ENCODE results near the gene NSD1.

NSD1 gene, protein sequence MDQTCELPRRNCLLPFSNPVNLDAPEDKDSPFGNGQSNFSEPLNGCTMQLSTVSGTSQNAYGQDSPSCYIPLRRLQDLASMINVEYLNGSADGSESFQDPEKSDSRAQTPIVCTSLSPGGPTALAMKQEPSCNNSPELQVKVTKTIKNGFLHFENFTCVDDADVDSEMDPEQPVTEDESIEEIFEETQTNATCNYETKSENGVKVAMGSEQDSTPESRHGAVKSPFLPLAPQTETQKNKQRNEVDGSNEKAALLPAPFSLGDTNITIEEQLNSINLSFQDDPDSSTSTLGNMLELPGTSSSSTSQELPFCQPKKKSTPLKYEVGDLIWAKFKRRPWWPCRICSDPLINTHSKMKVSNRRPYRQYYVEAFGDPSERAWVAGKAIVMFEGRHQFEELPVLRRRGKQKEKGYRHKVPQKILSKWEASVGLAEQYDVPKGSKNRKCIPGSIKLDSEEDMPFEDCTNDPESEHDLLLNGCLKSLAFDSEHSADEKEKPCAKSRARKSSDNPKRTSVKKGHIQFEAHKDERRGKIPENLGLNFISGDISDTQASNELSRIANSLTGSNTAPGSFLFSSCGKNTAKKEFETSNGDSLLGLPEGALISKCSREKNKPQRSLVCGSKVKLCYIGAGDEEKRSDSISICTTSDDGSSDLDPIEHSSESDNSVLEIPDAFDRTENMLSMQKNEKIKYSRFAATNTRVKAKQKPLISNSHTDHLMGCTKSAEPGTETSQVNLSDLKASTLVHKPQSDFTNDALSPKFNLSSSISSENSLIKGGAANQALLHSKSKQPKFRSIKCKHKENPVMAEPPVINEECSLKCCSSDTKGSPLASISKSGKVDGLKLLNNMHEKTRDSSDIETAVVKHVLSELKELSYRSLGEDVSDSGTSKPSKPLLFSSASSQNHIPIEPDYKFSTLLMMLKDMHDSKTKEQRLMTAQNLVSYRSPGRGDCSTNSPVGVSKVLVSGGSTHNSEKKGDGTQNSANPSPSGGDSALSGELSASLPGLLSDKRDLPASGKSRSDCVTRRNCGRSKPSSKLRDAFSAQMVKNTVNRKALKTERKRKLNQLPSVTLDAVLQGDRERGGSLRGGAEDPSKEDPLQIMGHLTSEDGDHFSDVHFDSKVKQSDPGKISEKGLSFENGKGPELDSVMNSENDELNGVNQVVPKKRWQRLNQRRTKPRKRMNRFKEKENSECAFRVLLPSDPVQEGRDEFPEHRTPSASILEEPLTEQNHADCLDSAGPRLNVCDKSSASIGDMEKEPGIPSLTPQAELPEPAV (N-terminal part only)

DNA sequence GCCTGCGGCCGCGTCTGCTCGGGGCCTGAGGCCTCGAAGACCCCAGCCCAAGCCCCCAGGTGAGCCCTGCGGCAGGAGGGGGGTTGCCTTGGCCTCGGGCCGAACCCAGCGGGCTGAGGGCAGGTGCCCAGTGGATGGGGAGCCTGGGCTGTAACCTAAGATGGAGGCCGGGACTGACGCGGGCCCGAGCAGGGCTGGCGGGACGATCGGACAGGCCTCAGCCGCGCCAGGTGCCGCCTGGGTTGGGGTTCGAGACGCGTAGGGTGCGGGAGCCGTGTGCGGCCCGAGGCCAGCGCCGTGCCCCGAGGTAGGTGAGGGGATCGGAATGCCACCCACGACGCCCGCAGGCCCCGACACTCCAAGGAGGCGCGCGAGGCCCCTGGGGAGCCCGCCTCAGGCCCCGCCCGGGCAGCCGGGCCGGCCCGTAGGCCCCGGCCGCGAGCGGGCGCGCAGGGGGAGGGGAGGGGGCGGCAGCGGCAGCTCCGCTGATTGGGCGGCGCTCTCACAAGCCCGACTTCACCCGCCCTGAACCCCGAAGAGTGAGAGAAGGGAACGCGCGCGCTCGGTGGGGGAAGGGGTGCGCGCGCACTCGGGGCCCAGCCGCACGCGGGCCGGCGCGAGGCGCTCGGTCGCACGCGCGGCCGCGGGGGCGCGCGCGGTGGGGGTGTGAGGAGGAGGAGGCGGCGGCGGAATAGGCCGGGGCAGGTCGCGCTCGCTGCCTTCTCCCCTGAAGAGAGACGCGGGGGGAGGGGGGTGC lies at the start of gene NSD1:
Gene NSD1, plus strand, starts transcription at position 678 of the 757 bp plus-strand sequence. CDS start 1,331 bp downstream, outside the sequence.
- DNase-seq: peak; percentile 97

DNA sequence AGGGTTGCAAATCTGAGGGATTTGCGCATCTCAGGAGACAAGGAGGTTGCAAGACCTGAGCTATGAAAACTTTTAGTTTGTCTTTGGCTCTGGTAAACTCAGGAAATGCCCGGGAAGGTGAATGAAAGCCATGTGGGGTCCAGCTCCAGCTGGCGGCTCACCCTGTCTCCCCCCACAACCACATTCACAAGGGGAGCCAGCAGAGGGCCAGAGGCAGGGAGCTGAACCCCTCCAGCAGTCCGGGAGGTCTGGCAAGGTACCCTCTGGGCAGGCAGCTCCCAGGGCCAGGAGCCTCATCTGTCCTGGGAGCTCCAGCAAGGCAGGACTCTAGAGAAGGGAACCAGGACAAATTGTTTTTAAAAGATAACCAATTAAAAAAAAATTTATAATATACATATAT lies 49.4 kb upstream of the NSD1 start:
- DNase-seq: no peak

DNA sequence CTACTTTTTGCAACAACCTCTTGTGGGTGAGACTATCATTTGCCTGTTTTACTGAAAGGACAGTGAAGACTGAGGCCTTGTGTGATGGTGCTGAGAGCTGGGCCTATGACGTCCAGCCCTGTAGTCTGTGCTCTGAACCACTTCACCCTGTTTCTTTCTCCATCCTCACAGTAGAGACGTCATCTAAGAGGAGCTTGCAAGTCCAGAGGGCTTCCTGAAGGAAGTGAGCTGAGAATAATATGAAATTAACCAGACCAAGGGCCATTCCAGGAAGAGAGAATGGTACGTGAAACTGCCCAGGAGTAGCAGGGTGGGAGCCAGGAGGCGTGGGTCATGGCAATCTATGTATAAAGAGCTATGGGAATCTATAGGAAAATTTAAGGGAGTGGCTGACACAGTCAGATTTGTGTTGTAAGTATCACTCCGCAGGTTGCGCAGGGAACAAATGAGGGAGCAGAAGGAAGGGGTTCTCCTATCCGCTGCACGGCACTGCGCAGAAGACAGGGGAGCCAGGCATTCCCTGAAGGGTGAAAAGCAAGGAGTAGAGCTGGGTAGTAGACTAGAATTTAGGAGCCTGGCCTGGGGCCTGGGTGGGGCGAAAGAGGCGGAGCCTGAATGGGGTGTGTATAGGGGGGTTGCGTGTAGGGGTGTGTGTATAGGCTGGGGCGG lies 47.5 kb upstream of the NSD1 start:
- no peak for DNase-seq

DNA sequence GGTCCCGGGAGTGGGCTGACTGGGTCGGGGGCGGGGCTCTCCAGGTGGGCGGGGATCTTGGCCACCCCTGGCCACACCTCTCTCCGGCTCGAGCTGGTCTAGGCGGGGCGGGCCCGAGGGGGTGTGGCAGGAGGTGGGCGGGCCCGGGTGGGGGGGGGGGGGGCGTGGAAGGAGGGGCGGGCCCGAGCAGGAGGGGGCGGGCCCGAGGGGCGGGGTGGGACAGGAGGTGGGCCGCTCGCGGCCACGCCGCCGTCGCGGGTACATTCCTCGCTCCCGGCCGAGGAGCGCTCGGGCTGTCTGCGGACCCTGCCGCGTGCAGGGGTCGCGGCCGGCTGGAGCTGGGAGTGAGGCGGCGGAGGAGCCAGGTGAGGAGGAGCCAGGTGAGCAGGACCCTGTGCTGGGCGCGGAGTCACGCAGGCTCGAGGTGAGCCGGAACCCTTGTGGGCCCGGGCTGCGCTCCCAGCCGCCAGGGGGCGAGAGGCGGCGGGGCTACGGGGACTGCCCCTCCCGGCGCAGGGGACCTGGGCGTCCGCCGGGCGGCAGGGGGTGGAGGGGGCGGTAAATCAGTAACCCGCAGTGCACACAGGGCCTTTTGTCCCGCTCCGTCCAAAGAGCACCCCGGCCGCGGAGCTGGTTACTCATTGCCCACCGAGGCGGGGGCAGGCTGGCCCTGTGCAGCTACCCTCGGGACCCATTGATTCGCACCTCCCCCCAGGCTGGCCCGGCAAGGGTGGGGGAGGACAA lies 46.7 kb upstream of the NSD1 start, which contains the start of gene FGFR4:
Gene FGFR4, plus strand, starts transcription at position 262 of the 744 bp plus-strand sequence. CDS start 2,688 bp downstream, outside the sequence.
- DNase-seq: peak; percentile 91

DNA sequence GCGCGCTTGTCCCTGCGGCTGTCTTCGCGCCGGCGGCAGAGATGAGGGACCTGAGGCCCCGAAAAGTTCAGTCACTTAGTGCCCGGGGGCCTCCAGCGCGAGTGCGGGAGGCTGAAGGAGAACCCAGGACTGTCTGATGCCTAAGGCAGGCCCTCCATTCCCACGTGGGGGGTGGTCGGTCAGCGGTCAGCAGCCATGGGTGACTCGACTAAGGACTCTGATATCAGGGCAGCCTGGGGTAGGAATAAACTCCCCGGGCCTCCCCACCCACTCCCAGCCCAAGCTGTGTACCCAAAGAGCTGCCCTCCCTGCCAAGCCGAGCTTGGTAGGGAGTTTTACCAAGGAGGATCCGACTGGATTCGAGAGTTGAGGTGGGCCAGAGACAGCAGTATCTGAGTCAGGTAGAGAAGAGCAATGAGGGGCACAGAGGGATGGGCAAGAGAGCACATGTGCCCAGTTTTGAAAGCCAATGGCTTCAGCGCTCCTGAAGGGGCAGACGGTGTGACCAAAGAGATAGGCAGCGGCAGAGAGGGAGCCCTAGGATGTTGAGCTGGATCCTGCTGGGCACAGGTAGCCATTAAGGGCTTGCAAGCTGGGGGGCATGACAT lies 46.1 kb upstream of the NSD1 start:
- no peak for DNase-seq

DNA sequence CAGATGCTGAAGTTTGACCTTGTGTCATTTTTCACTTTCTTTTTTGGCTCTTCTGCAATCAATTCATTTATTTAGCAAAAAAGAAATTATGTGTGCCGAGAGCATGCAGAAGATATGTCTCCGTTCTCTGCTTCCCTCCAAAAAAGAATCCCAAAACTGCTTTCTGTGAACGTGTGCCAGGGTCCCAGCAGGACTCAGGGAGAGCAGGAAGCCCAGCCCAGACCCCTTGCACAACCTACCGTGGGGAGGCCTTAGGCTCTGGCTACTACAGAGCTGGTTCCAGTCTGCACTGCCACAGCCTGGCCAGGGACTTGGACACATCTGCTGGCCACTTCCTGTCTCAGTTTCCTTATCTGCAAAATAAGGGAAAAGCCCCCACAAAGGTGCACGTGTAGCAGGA lies 44.4 kb upstream of the NSD1 start:
- DNase-seq: no peak

DNA sequence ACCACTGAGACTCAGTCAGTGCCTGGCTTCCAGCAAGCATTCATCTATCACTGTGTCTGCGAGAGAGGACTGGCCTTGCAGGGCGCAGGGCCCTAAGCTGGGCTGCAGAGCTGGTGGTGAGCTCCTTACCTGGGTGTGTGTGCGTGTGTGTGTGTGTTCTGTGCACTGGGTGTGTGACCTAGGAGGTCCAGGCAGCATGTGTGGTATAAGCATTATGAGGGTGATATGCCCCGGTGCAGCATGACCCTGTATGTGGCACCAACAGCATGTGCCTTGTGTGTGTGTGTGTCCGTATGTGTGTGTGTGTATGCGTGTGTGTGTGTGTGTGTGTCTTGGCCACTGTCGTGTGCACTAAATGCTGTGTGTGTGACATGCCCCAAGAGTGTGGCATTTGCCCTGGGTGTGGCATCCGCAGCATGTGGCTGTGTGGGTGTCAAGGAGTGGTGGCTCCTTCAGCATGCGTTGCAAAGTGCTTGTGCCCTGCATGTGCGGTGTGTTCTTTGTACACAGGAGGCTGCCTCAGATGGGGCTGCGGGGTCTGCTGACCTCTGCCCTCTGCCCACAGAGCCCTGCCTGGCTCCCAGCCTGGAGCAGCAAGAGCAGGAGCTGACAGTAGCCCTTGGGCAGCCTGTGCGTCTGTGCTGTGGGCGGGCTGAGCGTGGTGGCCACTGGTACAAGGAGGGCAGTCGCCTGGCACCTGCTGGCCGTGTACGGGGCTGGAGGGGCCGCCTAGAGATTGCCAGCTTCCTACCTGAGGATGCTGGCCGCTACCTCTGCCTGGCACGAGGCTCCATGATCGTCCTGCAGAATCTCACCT lies 43.5 kb upstream of the NSD1 start:
- no peak for DNase-seq

DNA sequence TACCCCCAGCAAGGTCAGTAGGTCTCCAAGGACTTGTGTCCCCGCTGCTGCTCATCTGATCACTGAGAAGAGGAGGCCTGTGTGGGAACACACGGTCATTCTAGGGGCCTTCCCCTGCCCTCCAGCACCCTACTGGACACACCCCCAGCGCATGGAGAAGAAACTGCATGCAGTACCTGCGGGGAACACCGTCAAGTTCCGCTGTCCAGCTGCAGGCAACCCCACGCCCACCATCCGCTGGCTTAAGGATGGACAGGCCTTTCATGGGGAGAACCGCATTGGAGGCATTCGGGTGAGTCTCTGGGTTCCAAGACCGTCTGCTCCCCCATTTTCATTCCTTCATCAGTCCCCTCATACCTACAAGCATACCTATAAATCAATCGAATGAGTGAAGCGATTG lies 42.8 kb upstream of the NSD1 start:
- DNase-seq: no peak

DNA sequence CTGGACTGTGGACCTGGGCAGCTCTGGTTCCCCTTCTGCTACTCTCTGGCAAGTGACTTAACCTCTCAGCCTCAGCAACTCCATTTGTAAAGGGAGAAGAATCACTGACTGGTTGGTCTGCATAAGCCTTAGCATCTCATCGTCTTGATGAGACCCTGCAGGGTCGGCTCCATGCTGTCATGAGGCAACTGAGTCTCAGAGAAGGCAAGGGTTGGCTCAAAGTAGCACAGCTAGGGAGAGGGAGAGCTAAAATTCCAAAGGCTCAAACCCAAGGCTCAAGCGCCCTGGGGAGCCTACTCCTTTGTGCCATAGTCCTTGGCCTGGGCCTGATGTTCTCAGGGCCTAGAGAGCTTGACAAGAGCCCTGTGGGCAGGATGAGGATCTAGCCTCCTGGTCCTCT lies 42.3 kb upstream of the NSD1 start:
- DNase-seq: no peak

DNA sequence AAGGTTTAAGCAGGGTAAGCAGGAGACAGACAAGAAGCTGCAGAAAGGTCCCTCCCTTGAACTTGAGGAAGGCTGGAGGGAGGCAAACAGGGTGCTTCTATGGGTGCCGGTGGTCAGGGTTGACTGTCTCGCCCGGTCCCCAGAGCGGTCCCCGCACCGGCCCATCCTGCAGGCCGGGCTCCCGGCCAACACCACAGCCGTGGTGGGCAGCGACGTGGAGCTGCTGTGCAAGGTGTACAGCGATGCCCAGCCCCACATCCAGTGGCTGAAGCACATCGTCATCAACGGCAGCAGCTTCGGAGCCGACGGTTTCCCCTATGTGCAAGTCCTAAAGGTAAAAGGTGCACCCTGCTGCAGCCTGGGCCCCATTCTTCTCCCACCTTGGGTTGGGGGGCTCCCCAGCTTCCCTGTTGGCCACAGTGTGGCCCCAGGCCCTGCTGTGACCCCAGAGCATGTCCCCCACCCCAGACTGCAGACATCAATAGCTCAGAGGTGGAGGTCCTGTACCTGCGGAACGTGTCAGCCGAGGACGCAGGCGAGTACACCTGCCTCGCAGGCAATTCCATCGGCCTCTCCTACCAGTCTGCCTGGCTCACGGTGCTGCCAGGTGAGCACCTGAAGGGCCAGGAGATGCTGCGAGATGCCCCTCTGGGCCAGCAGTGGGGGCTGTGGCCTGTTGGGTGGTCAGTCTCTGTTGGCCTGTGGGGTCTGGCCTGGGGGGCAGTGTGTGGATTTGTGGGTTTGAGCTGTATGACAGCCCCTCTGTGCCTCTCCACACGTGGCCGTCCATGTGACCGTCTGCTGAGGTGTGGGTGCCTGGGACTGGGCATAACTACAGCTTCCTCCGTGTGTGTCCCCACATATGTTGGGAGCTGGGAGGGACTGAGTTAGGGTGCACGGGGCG lies 41.1 kb upstream of the NSD1 start:
- no peak for DNase-seq

DNA sequence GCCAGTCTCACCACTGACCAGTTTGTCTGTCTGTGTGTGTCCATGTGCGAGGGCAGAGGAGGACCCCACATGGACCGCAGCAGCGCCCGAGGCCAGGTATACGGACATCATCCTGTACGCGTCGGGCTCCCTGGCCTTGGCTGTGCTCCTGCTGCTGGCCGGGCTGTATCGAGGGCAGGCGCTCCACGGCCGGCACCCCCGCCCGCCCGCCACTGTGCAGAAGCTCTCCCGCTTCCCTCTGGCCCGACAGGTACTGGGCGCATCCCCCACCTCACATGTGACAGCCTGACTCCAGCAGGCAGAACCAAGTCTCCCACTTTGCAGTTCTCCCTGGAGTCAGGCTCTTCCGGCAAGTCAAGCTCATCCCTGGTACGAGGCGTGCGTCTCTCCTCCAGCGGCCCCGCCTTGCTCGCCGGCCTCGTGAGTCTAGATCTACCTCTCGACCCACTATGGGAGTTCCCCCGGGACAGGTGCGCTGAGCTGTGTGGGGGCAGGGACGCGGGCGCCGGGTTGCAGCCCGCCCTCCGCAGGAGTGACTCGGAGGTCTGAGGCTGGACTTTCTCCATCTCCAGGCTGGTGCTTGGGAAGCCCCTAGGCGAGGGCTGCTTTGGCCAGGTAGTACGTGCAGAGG lies 40.4 kb upstream of the NSD1 start:
- no peak for DNase-seq

DNA sequence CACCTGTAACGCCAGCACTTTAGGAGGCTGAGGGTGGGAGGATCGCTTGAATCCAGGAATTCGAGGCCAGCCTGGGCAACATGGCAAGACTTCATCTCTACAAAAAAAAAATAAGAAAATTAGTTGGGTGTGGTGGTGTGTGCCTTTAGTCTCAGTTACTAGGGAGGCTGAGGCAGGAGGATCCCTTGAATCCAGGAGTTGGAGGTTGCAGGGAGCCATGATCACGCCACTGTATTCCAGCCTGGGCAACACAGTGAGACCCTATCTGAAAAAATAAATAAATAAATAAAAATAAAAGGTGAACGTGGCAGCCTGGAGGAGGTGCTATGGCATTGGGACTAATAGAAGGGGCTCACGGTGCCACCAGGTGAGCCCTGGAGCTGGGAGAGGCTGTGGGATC lies 39.8 kb upstream of the NSD1 start:
- no peak for DNase-seq

DNA sequence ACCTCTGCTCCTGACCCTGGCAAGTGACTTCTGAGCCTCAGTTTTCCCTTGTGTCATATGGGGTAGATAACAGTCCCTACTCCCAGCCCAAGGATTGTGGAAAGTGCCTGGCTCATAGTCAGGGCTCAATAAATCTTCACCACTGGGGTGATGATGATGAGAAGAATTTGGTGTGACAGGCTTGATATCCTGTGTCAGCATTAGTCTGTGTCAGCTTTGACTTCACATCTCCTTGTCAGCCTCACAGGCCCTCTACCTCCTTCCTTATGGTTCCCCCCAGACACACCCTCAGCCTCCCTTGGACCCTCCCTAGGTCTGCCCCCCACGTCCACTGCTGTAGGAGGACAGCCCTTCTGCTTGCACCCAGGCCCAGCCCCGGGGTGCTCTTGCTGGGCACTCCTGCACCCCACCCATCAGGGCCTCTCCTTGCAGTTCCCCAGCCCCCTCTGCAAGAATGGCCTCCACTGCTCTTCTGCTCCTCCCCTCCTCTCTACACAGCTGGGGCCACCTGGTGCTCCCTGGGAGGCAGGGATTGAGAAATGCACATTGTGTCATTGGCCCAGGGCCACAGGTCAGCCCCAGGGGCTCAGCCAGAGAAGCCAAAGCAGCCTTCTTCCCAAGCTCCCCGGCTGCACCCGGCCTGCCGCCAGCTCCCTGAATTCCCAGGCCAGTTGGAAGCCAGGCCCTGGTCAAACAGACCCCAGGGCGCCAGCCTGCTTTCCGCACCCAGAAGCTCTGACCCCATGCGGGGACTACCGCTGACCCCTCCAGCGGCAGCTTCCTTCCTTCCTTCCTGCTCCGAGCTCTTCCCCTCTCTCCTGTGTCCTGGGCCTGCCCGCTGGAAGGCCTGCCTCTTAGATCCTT lies 39.1 kb upstream of the NSD1 start:
- DNase-seq: no peak

DNA sequence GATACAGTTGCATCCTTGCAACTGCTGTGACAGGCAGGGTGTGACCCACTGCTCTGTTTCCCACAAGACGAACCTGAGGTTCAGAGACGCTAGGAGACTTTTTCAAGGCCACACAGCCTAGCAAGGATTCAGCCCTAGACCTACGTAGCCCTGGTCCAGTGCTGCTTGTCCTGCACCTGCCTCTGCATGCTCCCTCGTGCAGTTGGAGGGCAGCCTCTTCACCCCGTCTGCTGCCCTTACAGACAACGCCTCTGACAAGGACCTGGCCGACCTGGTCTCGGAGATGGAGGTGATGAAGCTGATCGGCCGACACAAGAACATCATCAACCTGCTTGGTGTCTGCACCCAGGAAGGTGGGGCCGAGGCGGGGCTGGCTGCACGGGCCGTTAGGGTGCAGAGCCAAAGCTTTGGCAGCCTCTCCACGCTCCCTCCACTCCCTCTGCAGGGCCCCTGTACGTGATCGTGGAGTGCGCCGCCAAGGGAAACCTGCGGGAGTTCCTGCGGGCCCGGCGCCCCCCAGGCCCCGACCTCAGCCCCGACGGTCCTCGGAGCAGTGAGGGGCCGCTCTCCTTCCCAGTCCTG lies 38.4 kb upstream of the NSD1 start:
- no peak for DNase-seq

DNA sequence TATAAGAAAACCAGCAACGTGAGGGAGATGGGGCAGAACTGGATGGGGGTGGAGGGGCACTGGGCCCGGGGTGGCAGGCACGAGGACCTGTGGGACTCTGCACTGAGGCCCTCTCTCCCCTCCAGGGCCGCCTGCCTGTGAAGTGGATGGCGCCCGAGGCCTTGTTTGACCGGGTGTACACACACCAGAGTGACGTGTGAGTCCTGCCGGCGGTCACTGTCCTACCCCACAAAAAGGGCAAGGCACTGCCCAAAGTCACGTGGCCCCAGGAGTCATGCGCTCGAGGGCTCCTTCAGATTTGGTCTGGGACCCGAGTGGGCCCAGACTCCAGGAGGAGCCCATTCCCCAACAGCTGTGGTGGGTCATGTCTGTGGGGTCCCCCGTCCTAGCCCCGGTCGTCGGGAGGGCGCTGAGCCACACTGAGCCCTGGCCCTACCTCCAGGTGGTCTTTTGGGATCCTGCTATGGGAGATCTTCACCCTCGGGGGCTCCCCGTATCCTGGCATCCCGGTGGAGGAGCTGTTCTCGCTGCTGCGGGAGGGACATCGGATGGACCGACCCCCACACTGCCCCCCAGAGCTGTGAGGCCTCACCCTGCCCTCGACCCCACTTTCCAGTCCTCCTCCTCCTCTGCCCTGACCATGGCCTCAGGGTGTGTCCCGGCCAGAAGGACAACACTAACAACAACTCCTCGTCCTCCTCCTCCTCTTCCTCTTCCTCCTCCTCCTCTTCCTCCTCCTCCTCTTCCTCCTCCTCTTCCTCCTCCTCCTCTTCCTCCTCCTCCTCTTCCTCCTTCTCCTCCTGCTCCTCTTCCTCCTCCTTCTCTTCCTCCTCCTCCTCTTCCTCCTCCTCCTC lies 37.2 kb upstream of the NSD1 start:
- DNase-seq: no peak

Data from hematopoietic multipotent progenitor cell treated with erythropoietin and hydrocortisone succinate and interleukin-3 and kit ligand, for 6 days (in vitro differentiated cells).